Calu3 (cell line): ENCODE results near the gene HMGN3. TPM values are rescaled to one million over a fixed set of nuclear protein-coding genes. Genes with fewer than 3 reads are reported as not detected.

Experiments used
- BruUV-seq: library from RNA; stranded (reverse); fragments of 400-500 nt; replicated peaks from 2 replicates; lab custom pipeline; 2021; lab: Mats Ljungman, UMichigan
- CTCF ChIA-PET: fragments of 300-600 bp; sonication (Branson Sonifier 250); formaldehyde crosslinking; loops from one replicate; lab custom pipeline; 2022; ENCODE audit warnings: antibody characterized with exemption; lab: Charles Lee
- DNase-seq: peaks from one replicate; pipeline ENCODE4 v3.0.0; 2022
- H3K27ac Mint-ChIP-seq: one replicate; pipeline ENCODE4 v1.8.0; 2022; ENCODE audit warnings: mixed read lengths; ENCODE audit not compliant: unreplicated experiment
- H3K27me3 Mint-ChIP-seq: one replicate; pipeline ENCODE4 v1.8.0; 2022; ENCODE audit warnings: mixed read lengths; ENCODE audit not compliant: unreplicated experiment
- H3K36me3 Mint-ChIP-seq: one replicate; pipeline ENCODE4 v1.8.0; 2022; ENCODE audit warnings: mild to moderate bottlenecking, moderate library complexity, mixed read lengths; ENCODE audit not compliant: insufficient read depth, unreplicated experiment
- H3K4me1 Mint-ChIP-seq: one replicate; pipeline ENCODE4 v1.8.0; 2022; ENCODE audit warnings: mild to moderate bottlenecking, low read depth, mixed read lengths; ENCODE audit not compliant: unreplicated experiment
- H3K4me3 Mint-ChIP-seq: one replicate; pipeline ENCODE4 v1.8.0; 2022; ENCODE audit warnings: mild to moderate bottlenecking, low read depth, moderate library complexity, mixed read lengths; ENCODE audit not compliant: unreplicated experiment
- H3K9me3 Mint-ChIP-seq: one replicate; pipeline ENCODE4 v1.8.0; 2022; ENCODE audit warnings: low read depth, mixed read lengths; ENCODE audit not compliant: unreplicated experiment
- CTCF ChIP-seq: fragments of 200-600 bp; IDR thresholded peaks from one replicate; pipeline ENCODE4 v1.8.0; 2022; ENCODE audit warnings: antibody characterized with exemption; ENCODE audit not compliant: unreplicated experiment
- intact Hi-C: fragments of 100-400 bp; cut with micrococcal nuclease; formaldehyde crosslinking; loops from one replicate; pipeline ENCODE4 v1.10.0; 2022; ENCODE audit not compliant: unreplicated experiment
- total RNA-seq: library from RNA; stranded (reverse); gene quantifications from 2 replicates; pipeline ENCODE4 v1.2.3, GENCODE V29; 2022

HMGN3 gene
- total RNA-seq, 1 experiment from 2014 or later: 104 TPM

- Mint-ChIP-seq H3K4me3 (no peak overlapping the region), H3K4me1 (peaks cover 27% of the 10 kb centered on the region), H3K27me3 (no peaks in the 10 kb centered on the region), H3K9me3 (no peaks in the 10 kb centered on the region), H3K36me3 (no peaks in the 10 kb centered on the region), H3K27ac (no peak overlapping the region)
- BruUV-seq: no TSS peak
- CTCF ChIA-PET: no interaction called here
- intact Hi-C loops: no loop called here
- DNase-seq: no peak
- TF ChIP-seq CTCF: no peak
Measured at GRCh38 chr6:79168695-79168980, 65.8 kb downstream of the HMGN3 start.

GRCh38 chr6:79167931-79168694 is 66.4 kb downstream of the HMGN3 start:
- no peaks in the 10 kb centered on the region for H3K9me3 Mint-ChIP-seq
- no peak overlapping the region for H3K4me3 Mint-ChIP-seq
- DNase-seq: no peak
- BruUV-seq: no TSS peak
- CTCF ChIA-PET: no interaction called here
- no peaks in the 10 kb centered on the region for H3K36me3 Mint-ChIP-seq
- H3K27me3 Mint-ChIP-seq: no peaks in the 10 kb centered on the region
- H3K27ac Mint-ChIP-seq: no peak overlapping the region
- intact Hi-C loops: no loop called here
- H3K4me1 Mint-ChIP-seq: peaks cover 27% of the 10 kb centered on the region
- no peak for TF ChIP-seq CTCF

GRCh38 chr6:79159846-79160245 is 74.6 kb downstream of the HMGN3 start:
- no peaks in the 10 kb centered on the region for H3K27me3 Mint-ChIP-seq
- no TSS peak for BruUV-seq
- H3K4me3 Mint-ChIP-seq: no peak overlapping the region
- H3K4me1 Mint-ChIP-seq: peaks cover 11% of the 10 kb centered on the region
- peaks cover 2% of the 10 kb centered on the region for H3K9me3 Mint-ChIP-seq
- no peak overlapping the region for H3K27ac Mint-ChIP-seq
- H3K36me3 Mint-ChIP-seq: no peaks in the 10 kb centered on the region
- intact Hi-C loops: no loop called here
- CTCF ChIA-PET: no interaction called here
- no peak for DNase-seq
- TF ChIP-seq CTCF: no peak

GRCh38 chr6:79158856-79159516 is 75.5 kb downstream of the HMGN3 start:
- H3K4me3 Mint-ChIP-seq: no peak overlapping the region

More at GRCh38 chr6:79158856-79159516, 75.5 kb downstream of the HMGN3 start:
- TF ChIP-seq CTCF: no peak
- Mint-ChIP-seq H3K27me3 (no peaks in the 10 kb centered on the region), H3K27ac (no peak overlapping the region), H3K9me3 (peaks cover 2% of the 10 kb centered on the region), H3K4me1 (peaks cover 11% of the 10 kb centered on the region), H3K36me3 (no peaks in the 10 kb centered on the region)
- DNase-seq: no peak
- BruUV-seq: no TSS peak
- intact Hi-C loops: no loop called here
- CTCF ChIA-PET: interaction anchor here (0.6 kb wide), 1 partner anchor 543 kb away, joined by 3 read pairs; no protein-coding TSS in a partner anchor
